Stimulated activated CD4-positive, alpha-beta T cell treated with anti-CD3 and anti-CD28 coated beads, Interleukin-12 subunit alpha, Interleukin-12 subunit beta, amount 100 ng/mL, for 4 hours (primary cell): ENCODE measurements around the gene HSPA1L.

Source experiments
- DNase-seq: peaks from one replicate; pipeline ENCODE4 v3.0.0-alpha.2; 2020

Gene HSPA1L

DNA sequence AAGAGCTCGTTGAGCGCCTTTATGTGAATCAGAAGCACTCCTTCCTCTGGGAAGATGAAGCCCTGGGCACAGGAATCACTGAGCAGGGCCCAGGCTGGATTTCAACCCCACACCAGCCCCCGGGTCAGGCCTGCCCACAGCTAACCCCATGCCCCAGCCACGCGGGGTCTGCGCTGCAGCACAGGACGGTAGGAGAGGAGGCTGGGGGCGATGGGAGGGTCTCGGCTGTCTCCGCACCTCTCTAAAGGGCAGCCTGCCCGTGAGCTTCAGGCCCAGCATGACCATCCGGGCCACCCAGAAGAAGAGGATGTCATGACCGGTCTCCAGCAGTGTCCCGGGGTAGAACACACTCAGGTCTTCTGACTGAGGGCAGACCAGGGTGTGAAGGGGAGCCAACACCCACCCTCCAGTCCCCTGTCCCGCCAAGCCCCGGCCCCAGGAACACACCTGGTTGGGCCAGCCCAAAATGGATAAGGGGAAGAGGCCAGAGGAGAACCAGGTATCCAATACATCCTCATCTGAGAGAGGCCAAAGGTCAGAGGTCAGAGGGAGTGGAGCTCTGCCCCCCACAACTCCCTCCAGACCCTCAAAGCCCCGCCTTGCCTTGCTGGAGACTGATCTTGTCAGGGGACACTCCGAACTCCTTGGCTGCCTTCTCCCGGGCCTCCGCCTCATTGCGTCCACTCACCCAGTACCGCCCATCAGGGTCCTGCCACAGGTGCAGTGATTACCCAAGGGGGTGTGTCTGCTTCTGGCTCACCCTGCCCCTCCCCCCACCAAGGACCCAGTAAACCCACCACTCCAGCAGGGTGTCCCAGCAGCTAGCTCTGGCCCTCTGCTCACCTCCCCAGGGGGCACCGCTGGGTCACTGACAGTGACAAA lies 33.6 kb downstream of the HSPA1L start:
- no peak for DNase-seq

DNA sequence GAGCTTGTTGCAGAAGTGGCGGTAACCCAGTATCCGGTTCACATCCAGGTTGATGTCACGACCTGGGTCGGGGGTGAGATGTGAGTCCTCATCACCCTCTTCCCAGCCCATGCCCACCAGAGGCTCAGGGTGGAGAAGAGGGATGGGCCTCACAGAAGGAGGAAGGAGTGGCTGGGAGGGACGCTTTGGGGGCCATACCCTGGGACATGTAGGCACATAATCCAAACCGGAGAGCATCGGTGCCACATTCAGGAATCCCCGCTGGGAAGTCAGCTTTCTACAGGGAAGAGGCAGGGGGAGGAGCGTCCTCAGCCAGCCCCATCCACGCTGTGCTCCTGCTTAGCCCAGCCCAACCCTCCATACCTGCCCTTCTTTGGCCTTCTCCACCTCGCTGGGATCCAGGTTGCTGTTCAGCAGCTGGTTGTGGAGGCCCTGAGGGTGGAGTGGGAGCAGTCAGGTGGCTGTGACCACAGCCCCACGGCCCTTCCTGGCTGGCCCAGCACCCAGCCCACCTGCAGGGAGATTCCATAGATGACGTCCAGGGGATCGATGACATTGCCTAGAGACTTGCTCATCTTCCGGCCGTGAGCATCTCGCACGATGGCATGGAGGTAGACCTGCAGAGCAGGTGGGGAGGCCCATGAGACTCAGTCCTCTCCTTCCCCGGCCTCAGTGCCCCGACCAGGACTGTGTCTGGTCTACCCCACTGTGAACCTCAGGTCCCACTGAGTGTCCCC lies 34.4 kb downstream of the HSPA1L start:
- DNase-seq: no peak

DNA sequence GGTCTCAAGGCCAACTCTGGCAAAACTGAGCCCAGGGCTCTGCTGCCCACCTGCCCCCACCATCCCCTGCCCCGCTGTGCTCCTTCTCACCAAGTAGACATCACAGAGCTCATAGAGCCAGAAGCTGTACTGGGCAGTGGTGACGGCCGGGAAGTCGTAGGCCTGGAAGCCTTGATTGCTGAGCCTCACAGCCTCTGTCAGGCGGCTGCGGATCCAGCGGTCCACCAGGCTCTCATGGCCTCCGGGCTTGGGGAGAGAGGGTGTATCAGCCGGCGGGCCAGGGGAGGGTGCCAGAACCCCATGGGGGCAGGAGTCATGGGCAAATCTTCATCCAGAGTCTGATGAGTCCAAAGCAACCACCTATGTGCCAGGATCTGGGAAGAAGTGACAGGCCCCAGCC lies 35.2 kb downstream of the HSPA1L start:
- DNase-seq: no peak

GRCh38 chr6:31778999-31779885 lies 35.8 kb downstream of the HSPA1L start:
- no peak for DNase-seq

- DNase-seq: no peak
These were observed 36.9 kb downstream of the HSPA1L start for GRCh38 chr6:31778193-31778592.

DNA sequence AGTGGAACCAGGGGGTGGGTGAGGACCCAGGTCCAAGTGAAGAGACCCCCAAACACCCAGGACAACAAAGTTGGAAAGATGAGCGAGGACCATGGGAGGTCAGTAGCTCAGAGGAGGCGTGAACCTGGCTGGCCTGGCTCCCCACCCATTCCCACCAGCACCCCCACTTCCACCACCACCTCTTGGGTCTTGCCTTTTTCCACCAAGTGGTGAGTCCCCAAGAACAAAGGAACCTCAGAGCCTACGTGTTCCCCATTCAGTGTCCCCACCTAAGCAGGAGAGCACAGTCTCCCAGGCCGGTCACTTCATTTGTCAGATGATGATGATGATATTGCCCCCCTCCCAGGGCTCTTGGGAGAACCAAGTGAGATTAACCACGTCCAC lies 37.4 kb downstream of the HSPA1L start:
- DNase-seq: no peak

GRCh38 chr6:31776989-31777666 lies 38.0 kb downstream of the HSPA1L start, which contains the start of gene VWA7:
TSS of gene VWA7 (minus strand) at chr6:31777328. CDS start at chr6:31776779, 549 bp downstream.
- DNase-seq: peak; percentile 78

GRCh38 chr6:31776485-31776988 lies 38.5 kb downstream of the HSPA1L start:
- DNase-seq: no peak

GRCh38 chr6:31775633-31776484 lies 39.2 kb downstream of the HSPA1L start:
- DNase-seq: no peak

DNA sequence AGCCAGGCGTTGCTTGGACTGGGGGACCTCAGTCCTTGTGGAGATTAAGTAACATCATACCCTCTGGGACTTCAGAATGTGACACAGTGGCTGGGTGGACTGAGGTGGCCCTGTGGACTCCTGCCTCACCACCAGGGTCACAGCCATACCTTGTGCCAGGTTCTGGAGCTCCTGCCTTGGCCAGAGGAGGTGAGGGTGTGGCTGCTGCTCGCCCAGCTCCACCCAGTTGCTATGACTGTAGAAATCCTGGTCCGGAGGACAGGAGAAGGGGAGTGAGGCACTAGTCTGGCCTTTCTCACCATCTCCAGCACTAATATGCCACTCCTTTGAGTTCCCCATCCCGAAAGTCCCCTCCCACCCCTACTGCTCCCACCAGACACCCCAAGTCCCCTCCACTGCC lies 39.9 kb downstream of the HSPA1L start:
- no peak for DNase-seq

DNA sequence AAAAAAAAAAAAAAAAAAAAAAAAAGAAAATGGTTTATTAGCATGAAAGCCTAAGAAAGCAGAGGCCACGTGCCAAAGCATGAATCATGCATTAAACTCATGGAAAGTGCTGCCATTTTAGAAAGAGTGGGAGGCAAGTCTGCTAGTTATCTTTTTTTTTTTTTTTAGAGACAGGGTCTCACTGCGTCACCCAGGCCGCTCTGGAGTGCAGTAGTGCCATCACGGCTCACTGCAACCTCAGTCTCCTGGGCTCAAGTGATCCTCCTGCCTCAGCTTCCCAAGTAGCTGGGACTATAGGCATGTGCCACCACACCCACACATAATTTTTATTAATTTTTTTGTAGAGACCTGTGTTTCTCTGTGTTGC lies 43.1 kb downstream of the HSPA1L start:
- no peak for DNase-seq

- DNase-seq: no peak
These were observed 44.2 kb downstream of the HSPA1L start for GRCh38 chr6:31770860-31771259.

DNA sequence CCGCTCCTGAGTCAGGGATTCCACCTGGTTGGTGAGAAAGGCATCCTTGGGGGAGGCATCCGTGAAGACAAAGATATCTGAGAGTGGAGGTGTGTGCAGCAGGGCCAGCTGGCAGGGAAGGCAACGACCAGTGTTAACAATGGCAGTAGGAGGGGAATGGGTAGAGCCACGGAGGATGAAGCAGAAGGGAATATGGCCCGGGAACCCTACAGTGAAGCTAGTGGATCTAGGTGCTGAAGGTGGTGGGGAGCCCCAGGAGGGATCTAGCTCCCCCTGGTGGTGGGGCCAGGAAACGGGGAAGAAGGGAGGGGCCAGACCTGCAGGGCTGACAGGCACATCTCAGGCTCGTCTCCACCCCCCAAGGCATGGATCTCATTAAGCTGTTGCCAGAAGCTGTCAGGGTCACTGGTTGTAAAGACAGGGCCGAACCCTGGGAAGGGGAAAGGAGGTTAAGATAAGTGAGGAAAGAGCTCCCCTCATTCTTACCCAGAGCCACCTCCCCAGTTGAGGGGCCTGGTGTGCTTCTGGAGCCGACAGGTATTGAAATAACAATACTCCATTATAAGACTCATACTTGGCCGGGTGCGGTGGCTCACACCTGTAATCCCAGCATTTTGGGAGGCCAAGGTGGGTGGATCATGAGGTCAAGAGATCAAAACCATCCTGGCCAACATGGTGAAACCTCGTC lies 45.3 kb downstream of the HSPA1L start:
- peak; percentile 70 for DNase-seq

GRCh38 chr6:31768363-31769257 lies 46.5 kb downstream of the HSPA1L start:
- no peak for DNase-seq

GRCh38 chr6:31767096-31767645 lies 47.9 kb downstream of the HSPA1L start:
- no peak for DNase-seq

GRCh38 chr6:31765910-31766794 lies 48.9 kb downstream of the HSPA1L start:
- no peak for DNase-seq

DNA sequence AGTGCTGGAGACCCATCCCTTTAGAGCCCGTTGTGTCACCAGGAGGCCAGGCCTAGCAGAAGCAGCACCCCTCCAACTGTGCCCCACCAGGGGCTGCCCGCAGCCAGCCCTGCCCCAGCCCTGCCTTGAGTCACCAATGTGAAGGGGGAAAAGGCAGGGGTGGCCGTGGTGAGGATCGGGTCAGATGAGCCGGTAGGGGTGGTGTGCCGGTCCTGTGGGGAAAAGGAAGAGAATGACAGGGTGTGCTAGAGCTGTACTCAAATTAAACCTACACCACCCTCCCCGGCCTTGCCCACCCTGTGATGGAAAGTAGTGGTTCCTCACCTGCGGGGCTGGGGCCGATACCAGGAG lies 49.5 kb downstream of the HSPA1L start:
- no peak for DNase-seq

DNA sequence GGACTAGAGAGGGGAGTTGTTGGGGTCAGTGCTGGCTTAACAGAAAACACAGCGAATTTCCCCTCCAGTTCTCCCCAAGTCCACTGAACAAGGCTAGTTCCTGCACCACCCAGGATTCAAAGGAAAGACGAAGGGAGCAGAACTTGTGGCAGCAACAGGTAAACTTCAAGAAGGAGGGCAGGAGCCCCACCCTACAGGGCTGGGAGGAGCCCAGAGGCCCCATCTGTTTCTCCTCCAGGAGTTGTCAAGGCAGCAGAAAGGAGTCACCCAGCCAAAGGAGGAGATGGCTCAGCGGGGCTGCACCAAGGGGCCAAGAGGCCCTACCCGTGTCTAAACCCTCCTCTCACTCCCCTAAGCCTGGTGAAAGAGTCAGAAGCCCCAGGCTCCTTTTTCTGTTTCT lies 50.9 kb downstream of the HSPA1L start:
- no peak for DNase-seq

DNA sequence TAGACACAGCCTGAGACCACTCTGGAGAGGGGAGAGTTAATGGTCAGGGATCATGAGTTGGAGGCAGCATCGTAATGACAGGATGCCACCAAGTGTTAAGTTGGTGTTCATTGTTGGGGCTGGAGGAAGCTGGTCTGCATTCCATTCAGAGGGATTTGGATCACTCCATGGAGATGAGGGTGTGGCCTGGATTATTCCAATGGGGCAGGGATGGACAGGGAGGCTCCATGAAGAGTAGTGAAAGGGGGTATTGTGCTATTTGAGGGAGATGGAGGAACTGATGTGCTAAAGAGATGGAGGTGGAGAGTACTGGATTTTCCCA lies 51.5 kb downstream of the HSPA1L start:
- no peak for DNase-seq
